ENCODE measurements around the gene EGFL6. TPM values are rescaled to one million over a fixed set of nuclear protein-coding genes. Genes with fewer than 3 reads are reported as not detected.

Gene EGFL6, protein sequence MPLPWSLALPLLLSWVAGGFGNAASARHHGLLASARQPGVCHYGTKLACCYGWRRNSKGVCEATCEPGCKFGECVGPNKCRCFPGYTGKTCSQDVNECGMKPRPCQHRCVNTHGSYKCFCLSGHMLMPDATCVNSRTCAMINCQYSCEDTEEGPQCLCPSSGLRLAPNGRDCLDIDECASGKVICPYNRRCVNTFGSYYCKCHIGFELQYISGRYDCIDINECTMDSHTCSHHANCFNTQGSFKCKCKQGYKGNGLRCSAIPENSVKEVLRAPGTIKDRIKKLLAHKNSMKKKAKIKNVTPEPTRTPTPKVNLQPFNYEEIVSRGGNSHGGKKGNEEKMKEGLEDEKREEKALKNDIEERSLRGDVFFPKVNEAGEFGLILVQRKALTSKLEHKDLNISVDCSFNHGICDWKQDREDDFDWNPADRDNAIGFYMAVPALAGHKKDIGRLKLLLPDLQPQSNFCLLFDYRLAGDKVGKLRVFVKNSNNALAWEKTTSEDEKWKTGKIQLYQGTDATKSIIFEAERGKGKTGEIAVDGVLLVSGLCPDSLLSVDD
- 0.24 TPM for total RNA-seq
- long read RNA-seq, partial matches to known transcripts, result 1 of 1 reads
- long read RNA-seq, other reads (novel, unspliced or antisense), result 0 of 1 reads

DNA sequence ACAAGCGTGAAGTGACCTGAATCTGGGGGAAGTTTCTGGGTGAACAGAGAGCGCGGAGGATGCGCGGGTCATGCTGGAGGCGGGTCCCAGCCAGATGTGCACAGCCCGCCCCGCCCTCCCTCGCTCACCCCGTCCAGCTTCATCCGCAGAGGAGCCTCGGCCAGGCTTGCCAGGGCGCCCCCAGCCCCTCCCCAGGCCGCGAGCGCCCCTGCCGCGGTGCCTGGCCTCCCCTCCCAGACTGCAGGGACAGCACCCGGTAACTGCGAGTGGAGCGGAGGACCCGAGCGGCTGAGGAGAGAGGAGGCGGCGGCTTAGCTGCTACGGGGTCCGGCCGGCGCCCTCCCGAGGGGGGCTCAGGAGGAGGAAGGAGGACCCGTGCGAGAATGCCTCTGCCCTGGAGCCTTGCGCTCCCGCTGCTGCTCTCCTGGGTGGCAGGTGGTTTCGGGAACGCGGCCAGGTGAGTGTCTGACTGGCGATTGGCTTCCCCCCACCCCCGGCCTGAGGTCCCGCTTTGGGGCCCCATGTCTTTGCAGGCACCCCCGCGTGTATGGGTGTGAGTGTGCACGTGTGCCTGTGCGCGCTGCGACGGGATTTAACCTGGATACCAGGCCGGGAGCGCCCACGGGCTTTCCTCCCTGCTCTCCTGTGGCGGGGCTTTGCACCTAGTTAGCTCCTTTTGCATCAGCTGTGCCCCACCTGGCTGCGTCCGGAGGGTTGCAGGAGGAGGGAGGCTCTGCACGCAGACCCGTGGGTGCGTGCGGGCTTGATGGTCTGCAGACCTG is at the start of gene EGFL6:
TSS of gene EGFL6 (plus strand) at position 123 of the 782 bp plus-strand sequence. CDS start at position 384, 261 bp downstream.
- intact Hi-C loops (cut with DNase I), result no loop called here
- no peak for DNase-seq (ENCODE audit: low spot score)

DNA sequence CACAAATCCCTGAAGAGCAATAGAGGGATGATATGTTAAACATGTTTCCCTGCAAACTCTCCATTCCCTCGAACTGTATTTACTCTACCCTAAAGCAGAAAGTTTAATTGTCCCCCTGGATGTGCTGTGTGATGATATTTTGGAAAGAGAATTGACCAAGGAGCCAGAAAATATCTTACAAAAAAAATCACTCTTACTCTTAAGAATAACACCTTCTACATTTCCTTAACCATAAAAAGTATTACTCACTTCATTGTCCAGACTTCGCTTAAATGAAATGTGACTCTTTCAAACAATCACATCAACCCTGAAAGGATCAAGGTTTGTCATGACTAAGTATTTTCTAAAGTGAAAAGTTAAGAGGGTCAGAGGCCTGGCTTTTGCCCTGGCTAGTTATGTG is 49.0 kb upstream of the EGFL6 start:
- intact Hi-C loops (cut with DNase I), result no loop called here
- DNase-seq (ENCODE audit: low spot score), result no peak

GRCh38 chrX:13520936-13521335 is 48.5 kb upstream of the EGFL6 start:
- no peak for DNase-seq (ENCODE audit: low spot score)
- intact Hi-C loops (cut with DNase I), result no loop called here

- DNase-seq (ENCODE audit: low spot score), result no peak
- intact Hi-C loops (cut with DNase I), result no loop called here
Measured at GRCh38 chrX:13522811-13523210, 46.6 kb upstream of the EGFL6 start.

GRCh38 chrX:13533726-13534125 is 35.7 kb upstream of the EGFL6 start:
- intact Hi-C loops (cut with DNase I), result no loop called here
- no peak for DNase-seq (ENCODE audit: low spot score)

DNA sequence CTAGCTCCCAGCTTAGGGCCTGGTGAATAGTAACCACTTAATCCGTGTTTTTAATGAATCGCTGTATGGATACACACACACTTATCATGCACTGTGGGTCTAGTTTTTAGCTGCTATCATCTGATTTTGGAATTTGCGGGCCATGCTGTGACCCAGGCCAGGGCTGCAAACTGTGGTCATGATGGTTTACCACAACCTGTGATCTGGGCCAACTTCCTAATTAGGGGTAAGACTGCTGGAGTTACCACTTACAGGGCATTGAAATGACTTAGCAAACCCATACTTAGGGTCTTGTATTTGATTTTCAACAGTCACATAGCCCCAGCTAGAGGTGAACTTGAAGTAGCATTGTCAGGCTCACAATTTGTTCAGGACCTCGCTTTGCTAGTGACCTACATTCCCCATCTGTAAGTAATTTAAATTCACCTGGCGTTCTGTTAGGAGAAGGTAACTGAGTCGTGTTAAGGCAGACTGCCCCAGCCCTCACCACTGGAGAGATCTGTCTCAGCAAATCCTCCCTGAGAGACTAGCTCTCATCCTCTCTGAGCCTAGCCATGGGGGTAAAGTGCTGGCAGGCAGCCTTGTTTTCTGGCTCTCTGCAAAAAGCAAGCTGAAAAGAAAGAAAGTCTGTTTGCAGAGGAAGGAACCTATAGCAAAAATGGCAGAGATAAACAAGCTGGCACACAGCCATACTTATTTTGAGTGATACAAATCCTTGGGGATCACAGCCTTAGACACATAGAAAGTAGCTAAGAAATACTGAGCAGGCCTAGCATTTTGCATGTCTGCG is 33.8 kb upstream of the EGFL6 start:
- DNase-seq (ENCODE audit: low spot score), result no peak
- intact Hi-C loops (cut with DNase I), result no loop called here

DNA sequence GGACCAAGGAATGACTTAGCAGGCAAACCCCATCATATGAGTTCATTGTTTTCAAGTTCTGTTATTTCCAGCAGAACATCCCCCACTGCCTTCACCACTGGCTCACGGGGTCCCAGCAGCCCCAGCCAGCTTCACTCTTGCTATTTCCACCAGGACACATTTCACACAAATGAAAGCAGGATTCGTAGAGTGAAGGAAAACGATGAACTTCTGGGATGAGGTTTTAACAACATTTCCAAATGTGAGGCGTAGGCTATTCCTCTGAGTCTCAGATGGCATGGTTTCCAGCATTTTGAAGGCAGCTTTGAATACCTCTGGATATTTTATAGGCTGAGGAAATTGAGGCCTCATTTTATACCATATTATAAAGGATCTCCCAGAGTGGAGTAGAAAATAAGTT is 32.9 kb upstream of the EGFL6 start:
- intact Hi-C loops (cut with DNase I), result no loop called here
- no peak for DNase-seq (ENCODE audit: low spot score)

GRCh38 chrX:13538414-13538813 is 31.0 kb upstream of the EGFL6 start:
- DNase-seq (ENCODE audit: low spot score), result no peak
- intact Hi-C loops (cut with DNase I), result no loop called here

DNA sequence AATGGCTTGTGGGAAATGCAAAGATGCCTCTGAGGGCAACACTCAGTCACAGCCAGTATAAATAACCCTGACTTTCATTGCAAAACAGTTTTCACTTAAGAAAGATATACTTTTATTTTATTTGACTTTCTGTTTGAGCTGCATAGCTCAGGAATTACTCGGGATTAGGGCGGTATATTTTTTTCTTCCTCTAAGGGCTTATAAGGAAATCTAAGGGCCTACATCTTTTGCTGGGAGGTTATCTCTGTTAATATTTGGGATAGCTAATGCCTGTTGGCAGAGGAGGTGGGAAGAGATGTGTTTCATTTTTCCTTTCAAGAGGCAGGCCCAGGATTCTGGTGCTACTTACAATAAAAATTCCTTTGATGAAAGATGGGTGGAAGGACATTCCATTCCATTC is 28.8 kb upstream of the EGFL6 start:
- intact Hi-C loops (cut with DNase I), result no loop called here
- DNase-seq (ENCODE audit: low spot score), result no peak

- no peak for DNase-seq (ENCODE audit: low spot score)
- intact Hi-C loops (cut with DNase I), result no loop called here
Measured at GRCh38 chrX:13545726-13546125, 23.7 kb upstream of the EGFL6 start.

- intact Hi-C loops (cut with DNase I), result no loop called here
- DNase-seq (ENCODE audit: low spot score), result no peak
Measured at GRCh38 chrX:13547671-13548070, 21.7 kb upstream of the EGFL6 start.

- DNase-seq (ENCODE audit: low spot score), result no peak
- intact Hi-C loops (cut with DNase I), result no loop called here
Measured at GRCh38 chrX:13550346-13550745, 19.1 kb upstream of the EGFL6 start.

DNA sequence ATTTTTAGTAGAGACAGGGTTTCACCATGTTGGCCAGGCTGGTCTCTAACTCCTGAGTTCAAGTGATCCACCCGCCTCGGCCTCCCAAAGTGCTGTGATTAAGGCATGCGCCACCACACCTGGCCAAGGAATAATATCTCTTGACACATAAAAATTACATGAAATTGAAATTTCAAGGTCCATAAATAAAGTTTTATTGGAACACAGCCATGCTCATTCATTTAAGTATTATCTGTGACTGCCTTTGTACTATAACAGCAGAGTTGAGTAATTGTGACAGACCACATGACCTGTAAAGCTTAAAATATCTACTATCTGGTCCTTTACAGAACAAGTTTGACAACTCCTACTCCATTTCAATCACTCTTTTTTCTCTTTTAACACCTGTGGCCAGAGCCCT is 17.8 kb upstream of the EGFL6 start:
- DNase-seq (ENCODE audit: low spot score), result no peak
- intact Hi-C loops (cut with DNase I), result no loop called here

DNA sequence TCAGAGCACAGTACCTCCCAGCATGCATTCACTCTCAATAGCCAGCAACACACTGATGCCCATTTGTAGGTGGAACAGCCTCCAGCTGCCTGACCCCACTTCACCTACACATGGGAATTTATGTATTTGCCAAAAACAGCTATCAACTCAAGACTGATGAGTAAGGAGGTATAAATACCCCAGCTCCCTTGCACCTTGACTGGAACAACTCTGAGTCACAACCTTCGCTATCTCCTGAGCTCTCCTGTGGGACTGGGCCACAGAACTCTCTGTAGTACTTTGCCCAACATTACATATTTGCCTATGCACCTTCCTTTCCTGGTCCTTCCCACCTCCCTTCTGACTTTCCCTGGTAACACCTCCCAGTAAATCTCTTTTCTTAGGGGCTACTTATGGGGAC is 16.5 kb upstream of the EGFL6 start:
- intact Hi-C loops (cut with DNase I), result no loop called here

DNA sequence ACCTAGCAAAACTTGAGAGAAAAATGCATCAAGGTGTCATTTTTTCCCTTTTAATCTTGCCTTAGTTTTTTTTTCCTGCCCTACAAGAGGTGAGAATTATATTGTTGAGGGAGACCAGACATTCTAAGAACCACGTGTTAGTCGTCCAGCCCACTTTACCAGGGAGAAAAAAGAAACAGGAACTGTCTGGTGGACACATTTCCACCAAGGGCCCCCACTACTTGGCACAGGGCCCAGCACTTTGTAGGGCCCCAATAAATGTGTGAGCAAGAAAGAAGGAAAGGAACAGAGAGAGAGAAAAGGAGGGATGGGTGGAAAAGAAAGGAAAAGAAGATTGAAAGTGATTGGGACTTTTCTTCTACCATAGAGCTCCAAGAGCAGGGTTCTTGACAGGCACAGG is 3.9 kb upstream of the EGFL6 start:
- intact Hi-C loops (cut with DNase I), result no loop called here
- no peak for DNase-seq (ENCODE audit: low spot score)

More for the DNA sequence above, 16.5 kb upstream of the EGFL6 start:
- no peak for DNase-seq (ENCODE audit: low spot score)

DNA sequence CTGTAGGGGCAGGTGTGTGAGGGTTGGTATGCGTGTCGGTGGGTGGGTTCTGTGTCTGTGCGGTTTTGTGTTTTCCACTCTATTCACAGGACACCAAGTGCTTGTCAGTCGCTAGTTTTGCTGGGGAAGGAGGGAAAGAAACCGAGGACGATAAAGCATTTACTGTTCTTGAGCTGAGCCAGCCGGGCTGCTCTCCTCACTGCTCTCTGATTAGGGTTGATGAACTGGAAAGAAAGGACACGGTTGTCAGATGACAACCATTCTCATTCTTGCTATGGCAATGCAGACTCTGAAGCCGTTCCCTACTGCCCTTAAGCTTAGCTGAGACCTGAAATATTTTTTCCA is 832 bp downstream of the EGFL6 start:
- no peak for DNase-seq (ENCODE audit: low spot score)
- intact Hi-C loops (cut with DNase I), result no loop called here

- no peak for DNase-seq (ENCODE audit: low spot score)
- intact Hi-C loops (cut with DNase I), result no loop called here
Measured at GRCh38 chrX:13571136-13571535, 1.7 kb downstream of the EGFL6 start.

DNA sequence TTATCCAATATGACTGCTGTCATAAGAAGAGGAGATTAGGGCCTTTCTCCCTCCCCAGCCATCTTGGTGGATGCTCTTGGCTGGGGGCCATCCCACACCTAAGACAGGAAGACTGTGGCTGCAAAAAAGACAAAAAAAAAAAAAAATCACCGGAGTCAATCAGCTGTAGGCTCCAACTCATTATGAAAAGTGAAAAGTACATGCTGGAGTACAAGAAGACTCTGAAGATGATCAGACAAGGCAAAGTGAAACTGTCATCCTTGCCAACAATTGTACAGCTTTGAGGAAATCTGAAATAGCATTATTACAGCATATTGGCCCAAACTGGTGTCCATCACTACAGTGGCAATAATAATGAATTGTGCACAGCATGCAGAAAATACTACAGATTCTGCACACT is 5.2 kb downstream of the EGFL6 start:
- no peak for DNase-seq (ENCODE audit: low spot score)
- intact Hi-C loops (cut with DNase I), result no loop called here

- intact Hi-C loops (cut with DNase I), result no loop called here
- DNase-seq (ENCODE audit: low spot score), result no peak
Measured at GRCh38 chrX:13579661-13580060, 10.3 kb downstream of the EGFL6 start.

- intact Hi-C loops (cut with DNase I), result no loop called here
- DNase-seq (ENCODE audit: low spot score), result no peak
Measured at GRCh38 chrX:13581554-13581953, 12.2 kb downstream of the EGFL6 start.

Measured in cardiac septum (tissue), 1 donor.